Measurements from ENCODE around the gene ESRRB.

GRCh38 chr14:76489667-76490066 lies 113.7 kb downstream of the ESRRB start:
- TF ChIP-seq CTCF (conservative IDR thresholded peaks at IDR 0.05; ENCODE audit: low read length) (no peak), EZH2phosphoT487 (IDR thresholded peaks at IDR 0.05; ENCODE audit: borderline replicate concordance) (no peak)
